Measurements from ENCODE around the gene HTR3B. TPM values are rescaled to one million over a fixed set of nuclear protein-coding genes. Genes with fewer than 3 reads are reported as not detected.
A peak's percentile ranks its signal among the peaks of the same experiment; 100 is the strongest.

HTR3B gene
- total RNA-seq, 1 donor from 2014 or later: 0.22 TPM

GRCh38 chr11:113977071-113977490 is 72.5 kb downstream of the HTR3B start:
- intact Hi-C loops (cut with micrococcal nuclease): loop anchor here (1.0 to 5.0 kb wide), 10 partner anchors 17 to 423 kb away; partner anchors contain the start of genes C11orf71, RBM7, USP28 and ZW10
- ChIA-PET POLR2A (interaction anchor here (0.5 to 4.1 kb wide), 20 partner anchors 9 to 423 kb away, joined by 3 to 22 read pairs (median 8); partner anchors contain the start of genes C11orf71, RBM7 and USP28), CTCF (interaction anchor here (1.3 to 7.1 kb wide), 4 partner anchors 13 to 283 kb away, joined by 3 to 66 read pairs (median 38); no protein-coding TSS in a partner anchor)
- ATAC-seq (ENCODE audit: low read depth): peak; percentile 73
- TF ChIP-seq CTCF (IDR thresholded peaks at IDR 0.05): no peak
- peak; percentile 43 for DNase-seq
- no peaks in the 10 kb centered on the region for H3K27me3 Mint-ChIP-seq
- peak overlapping the region; percentile 89 for H3K27ac Mint-ChIP-seq
- no peaks in the 10 kb centered on the region for H3K36me3 Mint-ChIP-seq (ENCODE audit: low read depth)
- no peaks in the 10 kb centered on the region for H3K9me3 Mint-ChIP-seq
- H3K4me3 Mint-ChIP-seq: peak overlapping the region; percentile 69
- H3K4me1 Mint-ChIP-seq: peaks cover 82% of the 10 kb centered on the region

- ATAC-seq (ENCODE audit: low read depth): peak; percentile 74
Measured at GRCh38 chr11:113977701-113978100, 73.1 kb downstream of the HTR3B start.

GRCh38 chr11:113979431-113979830 is 74.8 kb downstream of the HTR3B start:
- ChIA-PET POLR2A (interaction anchor here (0.6 to 4.1 kb wide), 4 partner anchors 13 to 207 kb away, joined by 3 to 22 read pairs (median 5); partner anchors contain the start of gene USP28), CTCF (interaction anchor here (1.4 to 7.1 kb wide), 4 partner anchors 9 to 282 kb away, joined by 4 to 66 read pairs (median 34); no protein-coding TSS in a partner anchor)
- peaks cover 5% of the 10 kb centered on the region for H3K36me3 Mint-ChIP-seq (ENCODE audit: low read depth)
- intact Hi-C loops (cut with micrococcal nuclease): loop anchor here (5.0 kb wide), 1 partner anchor 283 kb away; no protein-coding TSS in a partner anchor
- no peaks in the 10 kb centered on the region for H3K9me3 Mint-ChIP-seq
- peak overlapping the region; percentile 28 for H3K4me3 Mint-ChIP-seq
- H3K27me3 Mint-ChIP-seq: no peaks in the 10 kb centered on the region
- no peak for TF ChIP-seq CTCF (IDR thresholded peaks at IDR 0.05)
- H3K27ac Mint-ChIP-seq: peak overlapping the region; percentile 89
- DNase-seq: no peak
- H3K4me1 Mint-ChIP-seq: peaks cover 82% of the 10 kb centered on the region
- ATAC-seq (ENCODE audit: low read depth): no peak

More at GRCh38 chr11:113977701-113978100, 73.1 kb downstream of the HTR3B start:
- POLR2A ChIA-PET: interaction anchor here (0.5 to 4.1 kb wide), 18 partner anchors 10 to 422 kb away, joined by 3 to 22 read pairs (median 8); partner anchors contain the start of genes C11orf71, RBM7 and USP28
- peaks cover 83% of the 10 kb centered on the region for H3K4me1 Mint-ChIP-seq
- no peaks in the 10 kb centered on the region for H3K36me3 Mint-ChIP-seq (ENCODE audit: low read depth)
- peak overlapping the region; percentile 89 for H3K27ac Mint-ChIP-seq
- TF ChIP-seq CTCF (IDR thresholded peaks at IDR 0.05): no peak
- H3K4me3 Mint-ChIP-seq: peak overlapping the region; percentile 69
- intact Hi-C loops (cut with micrococcal nuclease): loop anchor here (1.0 to 5.0 kb wide), 10 partner anchors 17 to 423 kb away; partner anchors contain the start of genes C11orf71, RBM7, USP28 and ZW10
- peak; percentile 56 for DNase-seq
- H3K27me3 Mint-ChIP-seq: no peaks in the 10 kb centered on the region
- no peaks in the 10 kb centered on the region for H3K9me3 Mint-ChIP-seq
- CTCF ChIA-PET: interaction anchor here (2.0 to 7.1 kb wide), 3 partner anchors 15 to 282 kb away, joined by 21 to 66 read pairs (median 56); no protein-coding TSS in a partner anchor

- POLR2A ChIA-PET: interaction anchor here (1.1 to 1.8 kb wide), 3 partner anchors 11 to 36 kb away, joined by 3 to 9 read pairs (median 3); no protein-coding TSS in a partner anchor
- no peak for DNase-seq
- TF ChIP-seq CTCF (IDR thresholded peaks at IDR 0.05): no peak
Measured at GRCh38 chr11:113980785-113981184, 76.2 kb downstream of the HTR3B start.

GRCh38 chr11:113982306-113982705 is 77.7 kb downstream of the HTR3B start:
- ATAC-seq (ENCODE audit: low read depth): no peak
- no peak overlapping the region for H3K27ac Mint-ChIP-seq

More at GRCh38 chr11:113980785-113981184, 76.2 kb downstream of the HTR3B start:
- H3K27me3 Mint-ChIP-seq: no peaks in the 10 kb centered on the region
- intact Hi-C loops (cut with micrococcal nuclease): no loop called here
- no peaks in the 10 kb centered on the region for H3K9me3 Mint-ChIP-seq
- peaks cover 6% of the 10 kb centered on the region for H3K36me3 Mint-ChIP-seq (ENCODE audit: low read depth)
- peak overlapping the region; percentile 51 for H3K27ac Mint-ChIP-seq
- CTCF ChIA-PET: interaction anchor here (6.7 to 7.1 kb wide), 2 partner anchors 12 to 83 kb away, joined by 56 to 66 read pairs; no protein-coding TSS in a partner anchor
- no peak for ATAC-seq (ENCODE audit: low read depth)
- H3K4me1 Mint-ChIP-seq: peaks cover 75% of the 10 kb centered on the region
- H3K4me3 Mint-ChIP-seq: peak overlapping the region; percentile 66

More at GRCh38 chr11:113982306-113982705, 77.7 kb downstream of the HTR3B start:
- no peak overlapping the region for H3K4me3 Mint-ChIP-seq
- ChIA-PET CTCF (interaction anchor here (0.9 kb wide), 1 partner anchor 12 kb away, joined by 3 read pairs; no protein-coding TSS in a partner anchor), POLR2A (interaction anchor here (1.2 kb wide), 1 partner anchor 76 kb away, joined by 3 read pairs; no protein-coding TSS in a partner anchor)
- H3K9me3 Mint-ChIP-seq: no peaks in the 10 kb centered on the region
- no peaks in the 10 kb centered on the region for H3K27me3 Mint-ChIP-seq
- no peak for TF ChIP-seq CTCF (IDR thresholded peaks at IDR 0.05)
- DNase-seq: no peak
- intact Hi-C loops (cut with micrococcal nuclease): no loop called here
- peaks cover 59% of the 10 kb centered on the region for H3K4me1 Mint-ChIP-seq
- peaks cover 6% of the 10 kb centered on the region for H3K36me3 Mint-ChIP-seq (ENCODE audit: low read depth)
